K562 (cell line): ENCODE measurements around the gene CRTAP. TPM values are rescaled to one million over a fixed set of nuclear protein-coding genes. Genes with fewer than 3 reads are reported as not detected.

Source experiments
- AFF1 ChIP-seq, 2 experiments: fragments of 450-650 bp; IDR thresholded peaks; 2 replicates each; pipeline ENCODE4 v1.6.1; 2018; ENCODE audit warnings: mild to moderate bottlenecking in 2 of 2, low read depth in 1 of 2; ENCODE audit not compliant: partially characterized antibody in 2 of 2
- ATF7 ChIP-seq: fragments of 450-650 bp; IDR thresholded peaks from 2 replicates; pipeline ENCODE4 v1.7.1; 2014; ENCODE audit warnings: mild to moderate bottlenecking, moderate library complexity
- BCOR ChIP-seq: fragments of 450-650 bp; IDR thresholded peaks from 2 replicates; pipeline ENCODE4 v1.6.1; 2016
- ETV5 ChIP-seq: sonication (generic); formaldehyde crosslinking; IDR thresholded peaks from 2 replicates; pipeline ENCODE4 v1.4.0; 2020; ENCODE audit warnings: low read depth, mild to moderate bottlenecking, missing genetic modification reagents
- GTF3C2 ChIP-seq: IDR thresholded peaks from 3 replicates; pipeline ENCODE4 v1.6.1; 2011; ENCODE audit warnings: borderline replicate concordance, mild to moderate bottlenecking, moderate library complexity; ENCODE audit not compliant: insufficient read length; ENCODE audit errors: extremely low read depth
- MCM5 ChIP-seq: fragments of 450-650 bp; IDR thresholded peaks from 2 replicates; pipeline ENCODE4 v1.6.1; 2016; ENCODE audit warnings: low read depth
- MITF ChIP-seq: IDR thresholded peaks from 2 replicates; pipeline ENCODE4 v1.6.1; 2014; ENCODE audit warnings: antibody characterized with exemption
- MTF1 ChIP-seq: fragments of 250-450 bp; sonication (Bioruptor Pico); IDR thresholded peaks from 2 replicates; pipeline ENCODE4 v1.9.0; 2021; ENCODE audit warnings: moderate library complexity, mild to moderate bottlenecking, inconsistent platforms, borderline replicate concordance
- NFRKB ChIP-seq: fragments of 450-650 bp; IDR thresholded peaks from 2 replicates; pipeline ENCODE4 v1.6.1; 2016; ENCODE audit warnings: low read depth
- SAFB2 ChIP-seq: fragments of 200-400 bp; formaldehyde crosslinking; IDR thresholded peaks from 2 replicates; pipeline ENCODE4 v1.6.1; 2018; ENCODE audit warnings: borderline replicate concordance, low read length, low read depth, moderate library complexity; ENCODE audit not compliant: severe bottlenecking
- VEZF1 ChIP-seq: fragments of 200-800 bp; sonication (Bioruptor generic); IDR thresholded peaks from 2 replicates; pipeline ENCODE4 v1.6.1; 2017; ENCODE audit warnings: missing genetic modification characterization, missing compliant biosample characterization
- ZBTB11 ChIP-seq, 3 experiments: fragments of 200-800 bp in 1 of 3; fragments of 250-450 bp in 1 of 3; fragments of 450-650 bp in 1 of 3; sonication (Bioruptor Pico) in 1 of 3; sonication (Bioruptor generic) in 1 of 3; formaldehyde crosslinking in 1 of 3; IDR thresholded peaks; 2 replicates each; pipeline versions ENCODE4 v1.6.1 to v1.8.0; 2016 to 2022; ENCODE audit warnings: mild to moderate bottlenecking in 2 of 3, missing genetic modification characterization in 2 of 3, missing compliant biosample characterization in 1 of 3, moderate library complexity in 1 of 3
- polyA plus RNA-seq, 8 experiments: library from polyadenylated mRNA; depleted of rRNA in 4 of 8; stranded (reverse) in 5 of 8; unstranded in 3 of 8; fragments of >200 nt; fragmentation: Nextera tagmentation in 2 of 8; fragmentation: Illumina TruSeq in 1 of 8; extraction: Ambion mirVana in 2 of 8; extraction: Trizol in 1 of 8; gene quantifications; 2 replicates each; pipeline versions ENCODE4 v1.2.1 to v1.2.3, GENCODE V29; 2011 to 2014; ENCODE audit warnings: inconsistent platforms in 1 of 8, missing spikeins in 1 of 8
- total RNA-seq, 7 experiments: library from RNA; depleted of rRNA in 6 of 7; stranded (reverse); fragments of >200 nt in 6 of 7; fragmentation: Illumina TruSeq in 2 of 7; extraction: Trizol in 2 of 7; gene quantifications; 2 replicates each; pipeline versions ENCODE4 v1.2.1 to v1.2.3, GENCODE V29; 2011 to 2021; ENCODE audit warnings: low replicate concordance in 1 of 7

Gene CRTAP
- total and polyA plus RNA-seq, 9 of the 15 experiments (the other 6 are each of a cell fraction or from before 2014, with no cell fraction given): 10.0 to 121 (median 53.0) TPM

GRCh38 chr3:33115024-33115768 is 1.4 kb downstream of the CRTAP start (continued):
- TF ChIP-seq AFF1 (IDR thresholded peaks at IDR 0.05; ENCODE audit: low read depth in 1 of 2, partially characterized antibody in 2 of 2) (peak in 1 of 2 experiments; percentile 41), MTF1 (CRISPR knock-in tag) (no peak), BCOR (peak; percentile 56), ATF7 (peak; percentile 63), ETV5 (CRISPR knock-in tag) (0 out of 2 replicates have a peak, but pooled peaks have one; percentile 46), ZBTB11 (CRISPR knock-in tag; IDR thresholded peaks at IDR 0.05) (no peak), VEZF1 (CRISPR knock-in tag) (0 out of 2 replicates have a peak, but pooled peaks have one; percentile 1), NFRKB (peak; percentile 77; the same call in 1 of the 2 replicates), MITF (peak; percentile 88), SAFB2 (no peak), MCM5 (no peak), GTF3C2 (peak; percentile 33)
